Activated gamma-delta T cell treated with anti-CD3 and anti-CD28 coated beads, Interleukin-2, amount 50 U/mL, for 16 hours (primary cell): ENCODE measurements around the gene EXD3.
"Not testable (repeated sequence)": the region's sequence is repeated elsewhere in the genome, so short reads cannot be mapped to it uniquely, and the experiment has no call there.

ENCODE experiments used
- DNase-seq: peaks from one replicate; pipeline ENCODE4 v3.0.0-alpha.2; 2020; ENCODE audit warnings: low read depth

Gene EXD3

GRCh38 chr9:137339045-137339907 is 83.7 kb downstream of the EXD3 start:
- no peak for DNase-seq

- no peak for DNase-seq
These were observed 86.2 kb downstream of the EXD3 start for GRCh38 chr9:137336735-137337134.

GRCh38 chr9:137333016-137333671 is 89.8 kb downstream of the EXD3 start:
- no peak for DNase-seq

- DNase-seq, result no peak
These were observed 91.0 kb downstream of the EXD3 start for GRCh38 chr9:137331929-137332328.

- no peak for DNase-seq
These were observed 92.3 kb downstream of the EXD3 start for GRCh38 chr9:137330689-137331088.

- not testable (repeated sequence) for DNase-seq
These were observed 93.4 kb downstream of the EXD3 start for GRCh38 chr9:137329590-137329989.

GRCh38 chr9:137327641-137328550 is 95.1 kb downstream of the EXD3 start:
- DNase-seq, result not testable (repeated sequence)

GRCh38 chr9:137326445-137327065 is 96.4 kb downstream of the EXD3 start:
- no peak for DNase-seq

GRCh38 chr9:137325799-137326198 is 97.2 kb downstream of the EXD3 start:
- DNase-seq, result no peak

- DNase-seq, result no peak
These were observed 97.8 kb downstream of the EXD3 start for GRCh38 chr9:137325124-137325523.

GRCh38 chr9:137323531-137324331 is 99.2 kb downstream of the EXD3 start:
- no peak for DNase-seq

- DNase-seq, result no peak
These were observed 101.1 kb downstream of the EXD3 start for GRCh38 chr9:137321726-137322361.

- no peak for DNase-seq
These were observed 102.2 kb downstream of the EXD3 start for GRCh38 chr9:137320555-137321384.

GRCh38 chr9:137319739-137320551 is 103.0 kb downstream of the EXD3 start:
- DNase-seq, result no peak

- no peak for DNase-seq
These were observed 103.8 kb downstream of the EXD3 start for GRCh38 chr9:137319011-137319738.

GRCh38 chr9:137318602-137319001 is 104.4 kb downstream of the EXD3 start:
- DNase-seq, result no peak

GRCh38 chr9:137317718-137318511 is 105.0 kb downstream of the EXD3 start:
- DNase-seq, result no peak
